Measurements from ENCODE around the gene KRT38.

- TF ChIP-seq CTCF (IDR thresholded peaks at IDR 0.05; ENCODE audit: low read length): no peak
- TF ChIP-seq EZH2 (IDR thresholded peaks at IDR 0.05; ENCODE audit: borderline replicate concordance, low read length): no peak
These were observed 19.2 kb downstream of the KRT38 start for GRCh38 chr17:41421617-41422016.

Data from OCI-LY1 (cell line).